Measurements from ENCODE around the gene WDFY4.

DNA sequence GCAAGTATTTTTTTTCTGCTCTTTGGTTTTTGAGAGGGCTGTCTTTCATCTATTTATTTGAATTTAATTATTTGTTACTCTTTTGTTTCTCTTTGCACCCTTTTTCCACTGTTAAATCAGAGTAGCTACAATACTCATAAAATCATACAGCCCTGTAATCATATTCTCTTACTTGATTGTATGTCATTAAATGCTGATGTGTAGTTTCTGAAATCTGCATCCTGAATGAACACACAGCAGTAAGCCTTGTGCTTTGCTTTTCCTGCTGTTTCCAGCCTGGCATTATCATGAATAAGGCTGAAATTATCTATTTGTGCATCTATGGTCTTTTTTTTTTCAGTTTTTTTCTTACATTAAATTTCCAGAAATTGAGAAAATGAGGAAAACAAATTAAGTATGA, 250.9 kb downstream of the WDFY4 start:
- TF ChIP-seq, protein P1, sequence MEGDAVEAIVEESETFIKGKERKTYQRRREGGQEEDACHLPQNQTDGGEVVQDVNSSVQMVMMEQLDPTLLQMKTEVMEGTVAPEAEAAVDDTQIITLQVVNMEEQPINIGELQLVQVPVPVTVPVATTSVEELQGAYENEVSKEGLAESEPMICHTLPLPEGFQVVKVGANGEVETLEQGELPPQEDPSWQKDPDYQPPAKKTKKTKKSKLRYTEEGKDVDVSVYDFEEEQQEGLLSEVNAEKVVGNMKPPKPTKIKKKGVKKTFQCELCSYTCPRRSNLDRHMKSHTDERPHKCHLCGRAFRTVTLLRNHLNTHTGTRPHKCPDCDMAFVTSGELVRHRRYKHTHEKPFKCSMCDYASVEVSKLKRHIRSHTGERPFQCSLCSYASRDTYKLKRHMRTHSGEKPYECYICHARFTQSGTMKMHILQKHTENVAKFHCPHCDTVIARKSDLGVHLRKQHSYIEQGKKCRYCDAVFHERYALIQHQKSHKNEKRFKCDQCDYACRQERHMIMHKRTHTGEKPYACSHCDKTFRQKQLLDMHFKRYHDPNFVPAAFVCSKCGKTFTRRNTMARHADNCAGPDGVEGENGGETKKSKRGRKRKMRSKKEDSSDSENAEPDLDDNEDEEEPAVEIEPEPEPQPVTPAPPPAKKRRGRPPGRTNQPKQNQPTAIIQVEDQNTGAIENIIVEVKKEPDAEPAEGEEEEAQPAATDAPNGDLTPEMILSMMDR (IDR thresholded peaks at IDR 0.05; ENCODE audit: poor library complexity, severe bottlenecking), result no peak
- TF ChIP-seq RAD21 (conservative IDR thresholded peaks at IDR 0.05) (no peak), EP300 (conservative IDR thresholded peaks at IDR 0.05; ENCODE audit: poor library complexity, severe bottlenecking) (no peak), POLR2AphosphoS5 (IDR thresholded peaks at IDR 0.05) (no peak), EZH2 (IDR thresholded peaks at IDR 0.05; ENCODE audit: borderline replicate concordance, insufficient read depth, low read length, poor library complexity, severe bottlenecking) (no peak), TAF1 (IDR thresholded peaks at IDR 0.05; ENCODE audit: low read depth) (no peak)
- TF ChIP-seq, protein P2, sequence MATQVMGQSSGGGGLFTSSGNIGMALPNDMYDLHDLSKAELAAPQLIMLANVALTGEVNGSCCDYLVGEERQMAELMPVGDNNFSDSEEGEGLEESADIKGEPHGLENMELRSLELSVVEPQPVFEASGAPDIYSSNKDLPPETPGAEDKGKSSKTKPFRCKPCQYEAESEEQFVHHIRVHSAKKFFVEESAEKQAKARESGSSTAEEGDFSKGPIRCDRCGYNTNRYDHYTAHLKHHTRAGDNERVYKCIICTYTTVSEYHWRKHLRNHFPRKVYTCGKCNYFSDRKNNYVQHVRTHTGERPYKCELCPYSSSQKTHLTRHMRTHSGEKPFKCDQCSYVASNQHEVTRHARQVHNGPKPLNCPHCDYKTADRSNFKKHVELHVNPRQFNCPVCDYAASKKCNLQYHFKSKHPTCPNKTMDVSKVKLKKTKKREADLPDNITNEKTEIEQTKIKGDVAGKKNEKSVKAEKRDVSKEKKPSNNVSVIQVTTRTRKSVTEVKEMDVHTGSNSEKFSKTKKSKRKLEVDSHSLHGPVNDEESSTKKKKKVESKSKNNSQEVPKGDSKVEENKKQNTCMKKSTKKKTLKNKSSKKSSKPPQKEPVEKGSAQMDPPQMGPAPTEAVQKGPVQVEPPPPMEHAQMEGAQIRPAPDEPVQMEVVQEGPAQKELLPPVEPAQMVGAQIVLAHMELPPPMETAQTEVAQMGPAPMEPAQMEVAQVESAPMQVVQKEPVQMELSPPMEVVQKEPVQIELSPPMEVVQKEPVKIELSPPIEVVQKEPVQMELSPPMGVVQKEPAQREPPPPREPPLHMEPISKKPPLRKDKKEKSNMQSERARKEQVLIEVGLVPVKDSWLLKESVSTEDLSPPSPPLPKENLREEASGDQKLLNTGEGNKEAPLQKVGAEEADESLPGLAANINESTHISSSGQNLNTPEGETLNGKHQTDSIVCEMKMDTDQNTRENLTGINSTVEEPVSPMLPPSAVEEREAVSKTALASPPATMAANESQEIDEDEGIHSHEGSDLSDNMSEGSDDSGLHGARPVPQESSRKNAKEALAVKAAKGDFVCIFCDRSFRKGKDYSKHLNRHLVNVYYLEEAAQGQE (IDR thresholded peaks at IDR 0.05; ENCODE audit: borderline replicate concordance), result no peak
